COR-L47 (cell line): ENCODE results near the gene DUS3L.

Experiments used
- DNase-seq: peaks from one replicate; lab custom pipeline; 2025; lab: John Stamatoyannopoulos, UW

Gene DUS3L

DNA sequence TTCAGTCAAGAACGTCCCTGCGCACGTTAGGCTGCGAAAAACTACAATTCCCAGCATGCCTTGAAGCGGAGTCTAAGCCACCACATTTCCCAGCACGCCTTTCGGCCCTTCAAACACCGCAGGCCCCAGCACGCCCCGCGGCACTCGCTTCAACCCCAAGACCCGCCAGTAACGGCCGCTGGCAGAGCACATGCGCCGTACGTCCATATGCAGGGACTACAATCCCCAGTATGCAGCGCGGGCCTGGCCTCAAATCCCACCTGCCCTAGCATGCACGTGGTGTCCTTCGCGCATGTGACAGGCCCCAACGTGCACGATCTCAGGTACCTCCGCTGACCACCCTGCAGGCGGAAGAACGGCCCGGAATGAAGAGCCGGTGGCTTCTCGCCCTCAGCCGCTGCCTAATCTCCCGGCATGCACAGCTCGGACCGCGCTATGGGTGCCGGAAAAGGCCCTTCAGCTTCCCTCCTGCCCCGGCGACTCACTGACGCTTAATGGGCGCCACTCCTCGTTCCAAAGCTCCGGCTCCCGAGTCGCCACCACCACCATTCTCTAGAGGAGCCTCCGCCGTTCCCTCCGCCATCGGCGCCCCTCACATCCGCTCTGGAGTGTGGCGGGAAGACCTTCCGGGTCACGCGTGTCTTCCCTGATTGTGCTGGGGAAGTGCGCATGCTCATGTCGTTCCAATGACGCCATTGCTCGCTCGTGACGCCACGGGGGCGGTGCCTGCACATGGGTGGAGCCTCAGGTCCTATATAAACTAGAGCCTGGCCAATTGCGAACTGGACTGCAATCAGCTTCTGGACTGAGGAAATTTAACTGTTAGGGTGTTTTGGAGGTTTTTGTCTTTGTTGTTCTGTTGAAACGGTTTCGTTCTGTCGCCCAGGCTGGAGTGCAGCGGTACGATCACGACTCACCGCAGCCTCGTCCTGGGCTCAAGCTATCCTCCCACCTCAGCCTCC, at the start of gene DUS3L:
TSS of gene DUS3L (minus strand) at position 605 of the 962 bp plus-strand sequence. CDS start at position 583, 22 bp downstream.
- peak; percentile 98 for DNase-seq

- no peak for DNase-seq
Observed at GRCh38 chr19:5839065-5840017, 48.4 kb upstream of the DUS3L start, which contains the start of gene FUT6. Gene FUT6, minus strand, starts transcription at chr19:5839702. Its CDS starts 7,135 bp downstream, at chr19:5832567.

- no peak for DNase-seq
Observed at GRCh38 chr19:5838353-5839064, 47.5 kb upstream of the DUS3L start.

GRCh38 chr19:5837761-5838352, 46.9 kb upstream of the DUS3L start:
- DNase-seq = no peak

GRCh38 chr19:5832527-5833216, 41.7 kb upstream of the DUS3L start:
- no peak for DNase-seq

DNA sequence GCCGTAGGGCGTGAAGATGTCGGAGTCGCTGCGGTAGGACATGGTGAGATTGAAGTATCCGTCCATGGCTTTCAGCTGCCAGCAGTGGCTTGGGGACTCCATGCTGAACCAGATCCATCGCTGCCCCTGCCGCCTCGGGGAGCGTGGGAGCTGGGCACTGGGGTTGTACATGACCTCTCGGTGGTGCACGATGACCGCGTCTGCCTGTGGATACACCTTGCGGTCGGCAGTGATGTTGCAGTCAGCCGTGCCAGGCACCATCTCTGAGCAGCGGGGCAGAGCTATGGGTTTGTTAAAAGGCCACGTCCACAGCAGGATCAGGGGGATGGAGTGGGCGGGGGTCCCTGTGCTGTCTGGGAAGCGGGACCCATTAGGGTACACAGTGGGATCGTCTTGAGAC, 41.1 kb upstream of the DUS3L start:
- DNase-seq = no peak

DNA sequence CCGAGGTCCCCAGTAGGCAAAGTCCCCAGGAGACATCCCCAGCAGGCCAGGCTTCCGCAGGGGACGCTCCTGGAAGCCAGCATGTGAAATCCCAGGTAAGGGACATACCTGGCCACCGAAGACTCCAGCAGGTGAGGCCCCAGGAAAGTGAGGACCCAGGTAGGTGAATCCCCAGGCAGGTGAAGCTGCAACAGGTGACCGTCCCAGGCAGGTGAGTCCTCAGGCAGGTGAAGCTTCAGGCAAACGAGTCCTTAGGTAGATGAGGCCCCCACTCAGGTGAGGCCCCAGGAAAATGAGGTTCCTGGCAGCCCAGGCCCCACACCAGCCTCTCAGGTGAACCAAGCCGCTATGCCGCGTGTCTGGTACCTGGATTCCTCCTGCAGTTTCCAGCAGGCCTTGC, 40.2 kb upstream of the DUS3L start:
- no peak for DNase-seq

- DNase-seq = no peak
Observed at GRCh38 chr19:5829567-5830310, 38.8 kb upstream of the DUS3L start.

GRCh38 chr19:5828661-5829566, 38.0 kb upstream of the DUS3L start:
- DNase-seq = peak; percentile 79

DNA sequence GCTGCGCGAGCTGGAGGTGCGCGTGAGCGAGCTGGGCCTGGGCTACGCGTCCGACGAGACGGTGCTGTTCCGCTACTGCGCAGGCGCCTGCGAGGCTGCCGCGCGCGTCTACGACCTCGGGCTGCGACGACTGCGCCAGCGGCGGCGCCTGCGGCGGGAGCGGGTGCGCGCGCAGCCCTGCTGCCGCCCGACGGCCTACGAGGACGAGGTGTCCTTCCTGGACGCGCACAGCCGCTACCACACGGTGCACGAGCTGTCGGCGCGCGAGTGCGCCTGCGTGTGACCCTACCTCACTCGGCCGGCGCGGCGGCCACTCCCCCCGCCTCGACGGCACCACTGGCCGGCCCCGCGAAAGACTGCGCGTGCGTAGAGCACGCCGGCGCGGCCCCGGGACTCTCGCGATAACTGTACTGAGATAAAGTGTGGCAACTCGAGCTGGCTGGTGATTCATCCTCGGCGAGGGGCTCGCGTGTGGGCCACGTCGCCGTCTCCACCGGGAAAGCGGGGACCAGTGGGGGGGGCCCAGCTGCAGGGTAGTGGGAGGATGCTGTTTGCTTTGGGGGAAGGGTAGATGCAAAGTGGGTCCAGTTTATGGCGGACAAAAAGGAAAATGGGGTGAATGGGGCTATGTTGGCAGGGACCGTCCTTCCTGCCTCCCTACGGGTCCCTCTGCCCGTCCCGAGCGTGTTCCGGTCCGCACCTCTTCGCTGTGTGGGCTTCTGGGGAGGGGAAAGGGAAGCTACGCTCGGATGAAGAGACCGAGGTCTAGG, 37.1 kb upstream of the DUS3L start:
- DNase-seq = peak; percentile 97

GRCh38 chr19:5827342-5827890, 36.5 kb upstream of the DUS3L start:
- DNase-seq = no peak

DNA sequence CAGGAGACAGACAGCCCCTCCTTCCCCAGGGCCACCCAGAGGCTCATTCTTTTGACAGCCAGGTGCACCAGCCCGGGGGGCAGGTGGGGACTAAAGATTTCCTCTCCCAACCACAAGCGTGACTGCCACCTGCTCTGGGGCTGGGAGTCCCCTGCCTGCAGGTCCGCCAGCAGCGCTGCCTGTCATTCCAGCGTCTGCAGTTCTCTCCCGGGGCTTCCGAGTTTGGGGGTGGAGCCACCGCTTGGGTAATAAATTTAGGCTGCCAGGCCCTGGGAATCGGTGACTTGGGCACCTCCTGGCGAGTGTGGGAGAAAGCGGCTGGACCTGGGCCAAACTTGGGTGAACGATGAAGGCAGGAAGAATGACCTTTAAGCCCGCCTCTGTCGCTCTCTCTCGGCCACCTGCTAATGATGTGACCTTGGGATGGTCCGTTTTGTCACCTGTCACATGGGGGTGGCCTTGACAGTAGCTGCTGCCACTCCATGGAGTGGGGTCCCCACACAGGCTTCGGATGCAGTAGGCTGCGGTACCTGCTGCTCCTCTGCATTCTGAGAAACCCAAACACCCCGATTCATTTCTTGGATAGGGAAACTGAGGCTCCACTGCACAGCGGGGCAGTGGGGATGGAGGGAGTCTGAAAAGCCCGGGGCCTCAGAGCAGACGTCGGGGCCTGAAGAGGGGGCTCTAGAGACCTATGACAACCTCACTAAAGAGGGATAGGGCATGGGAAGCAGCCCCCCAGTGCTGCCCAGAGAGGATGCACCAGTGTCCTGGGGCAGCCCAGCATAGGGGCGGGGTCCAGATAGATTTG, 35.8 kb upstream of the DUS3L start:
- peak; percentile 97 for DNase-seq

GRCh38 chr19:5825178-5825577, 34.2 kb upstream of the DUS3L start:
- no peak for DNase-seq

- DNase-seq = no peak
Observed at GRCh38 chr19:5824751-5825150, 33.8 kb upstream of the DUS3L start.

GRCh38 chr19:5823579-5824281, 32.8 kb upstream of the DUS3L start:
- no peak for DNase-seq

DNA sequence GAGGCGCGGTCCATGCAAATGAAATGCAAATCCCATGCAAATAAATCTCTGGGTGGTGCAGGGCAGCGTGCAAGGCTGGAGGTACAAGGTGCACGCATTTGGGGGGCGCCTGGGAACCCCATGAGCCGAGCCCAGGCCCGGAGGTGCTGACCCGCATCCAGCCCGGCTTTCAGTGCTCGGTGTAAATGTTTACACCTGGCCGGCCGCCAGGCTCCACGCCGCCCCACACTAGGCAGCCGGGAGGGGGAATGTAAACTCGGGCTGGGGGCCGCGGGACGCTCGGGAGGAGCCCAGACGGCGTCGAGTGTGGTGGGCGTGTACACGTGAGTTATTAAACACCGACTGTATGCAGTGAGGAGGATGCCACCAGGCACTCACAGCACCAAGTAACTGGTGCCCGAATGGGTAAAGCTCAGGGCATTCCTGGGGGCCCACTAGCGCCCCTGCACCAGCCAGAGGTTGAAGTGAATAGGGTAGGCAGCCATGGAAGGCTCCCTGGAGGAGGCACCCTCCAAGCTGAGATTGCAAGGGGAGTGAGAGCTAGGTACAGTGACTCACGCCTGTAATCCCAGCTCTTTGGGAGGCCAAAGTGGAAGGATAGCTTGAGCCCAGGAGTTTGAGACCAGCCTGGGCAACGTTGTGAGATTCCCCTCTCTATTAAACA, 31.4 kb upstream of the DUS3L start:
- DNase-seq = no peak
